SH-SY5Y (cell line): Measurements from ENCODE around the gene GPHN.

Experiments used
- GATA2 ChIP-seq: IDR thresholded peaks from 2 replicates; pipeline ENCODE4 v1.6.1; 2011; ENCODE audit warnings: mild to moderate bottlenecking, low read depth, low read length
- GATA3 ChIP-seq: IDR thresholded peaks from 2 replicates; pipeline ENCODE4 v1.6.1; 2011; ENCODE audit warnings: low read depth, mild to moderate bottlenecking, low read length, moderate library complexity

DNA sequence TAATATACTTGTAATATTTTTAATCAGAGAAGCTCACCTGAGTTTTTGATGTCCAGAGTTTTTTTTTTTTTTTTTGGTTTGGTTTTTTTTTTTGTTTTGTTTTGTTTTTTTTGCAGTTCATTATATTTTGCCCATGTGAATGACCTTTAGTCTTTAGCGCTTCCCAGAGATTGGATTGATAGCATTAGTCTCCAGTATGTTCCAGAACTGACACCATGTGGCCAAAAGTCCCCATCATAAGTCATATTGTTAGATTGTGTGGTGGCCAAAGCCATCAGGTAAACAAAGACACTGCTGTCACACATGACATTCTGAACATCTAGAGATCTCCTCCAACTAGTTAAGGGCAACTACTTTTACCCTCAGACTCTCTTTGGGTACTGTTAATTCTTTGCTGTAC is 408.5 kb downstream of the GPHN start:
- TF ChIP-seq GATA2 (no peak), GATA3 (no peak)
